IMR-90 (cell line): ENCODE results near the gene PLCB2.

ENCODE experiments used
- BHLHE40 ChIP-seq: fragments of 150-350 bp; IDR thresholded peaks from 2 replicates; pipeline ENCODE4 v1.6.1; 2016; ENCODE audit warnings: mild to moderate bottlenecking, low read depth, low read length
- CEBPB ChIP-seq: IDR thresholded peaks from 2 replicates; pipeline ENCODE4 v1.6.1; 2012; ENCODE audit warnings: low read depth, low read length, improper control_type of control experiment
- CTCF ChIP-seq: conservative IDR thresholded peaks from 2 replicates; pipeline ENCODE4 v1.5.1; 2012; ENCODE audit warnings: mild to moderate bottlenecking, low read depth, low read length, improper control_type of control experiment
- FOS ChIP-seq: fragments of 150-350 bp; IDR thresholded peaks from 2 replicates; pipeline ENCODE4 v1.6.1; 2016; ENCODE audit warnings: low read depth, low read length
- MAZ ChIP-seq: IDR thresholded peaks from 2 replicates; pipeline ENCODE4 v1.6.1; 2012; ENCODE audit warnings: low read depth, mild to moderate bottlenecking, low read length, improper control_type of control experiment, moderate library complexity, borderline replicate concordance
- POLR2A ChIP-seq: IDR thresholded peaks from 2 replicates; pipeline ENCODE4 v1.6.1; 2012; ENCODE audit warnings: mild to moderate bottlenecking, low read depth, low read length
- RCOR1 ChIP-seq: IDR thresholded peaks from 2 replicates; pipeline ENCODE4 v1.6.1; 2012; ENCODE audit warnings: mild to moderate bottlenecking, low read length, improper control_type of control experiment; ENCODE audit not compliant: insufficient replicate concordance
- RFX5 ChIP-seq: IDR thresholded peaks from 2 replicates; pipeline ENCODE4 v1.8.0; 2012; ENCODE audit warnings: low read depth, mild to moderate bottlenecking, low read length, moderate library complexity
- SMC3 ChIP-seq: fragments of 150-350 bp; IDR thresholded peaks from 2 replicates; pipeline ENCODE4 v1.6.1; 2016; ENCODE audit warnings: low read depth, mild to moderate bottlenecking, antibody characterized with exemption, low read length, moderate library complexity
- USF2 ChIP-seq: fragments of 150-350 bp; IDR thresholded peaks from 2 replicates; pipeline ENCODE4 v1.6.1; 2017; ENCODE audit warnings: mild to moderate bottlenecking, antibody characterized with exemption, low read length, low read depth

- no peak for TF ChIP-seq FOS
- TF ChIP-seq CTCF, result no peak
- no peak for TF ChIP-seq SMC3
- no peak for TF ChIP-seq RFX5
- peak; percentile 5; the same call in 1 of the 2 replicates for TF ChIP-seq CEBPB
- no peak for TF ChIP-seq USF2
- TF ChIP-seq POLR2A, result no peak
- TF ChIP-seq RCOR1, result no peak
- no peak for TF ChIP-seq BHLHE40
- TF ChIP-seq MAZ, result no peak
These were observed 62.7 kb downstream of the PLCB2 start for GRCh38 chr15:40244961-40245523.
